ENCODE results near the gene DUSP9.
"Not testable (repeated sequence)": the region's sequence is repeated elsewhere in the genome, so short reads cannot be mapped to it uniquely, and the experiment has no call there.

The DUSP9 gene

GRCh38 chrX:153674219-153674851 is 27.3 kb downstream of the DUSP9 start:
- DNase-seq (ENCODE audit: low read depth), result no peak
- no peak overlapping the region for H3K4me3 ChIP-seq (ENCODE audit: low read depth, low read length)
- TF ChIP-seq, protein P1, sequence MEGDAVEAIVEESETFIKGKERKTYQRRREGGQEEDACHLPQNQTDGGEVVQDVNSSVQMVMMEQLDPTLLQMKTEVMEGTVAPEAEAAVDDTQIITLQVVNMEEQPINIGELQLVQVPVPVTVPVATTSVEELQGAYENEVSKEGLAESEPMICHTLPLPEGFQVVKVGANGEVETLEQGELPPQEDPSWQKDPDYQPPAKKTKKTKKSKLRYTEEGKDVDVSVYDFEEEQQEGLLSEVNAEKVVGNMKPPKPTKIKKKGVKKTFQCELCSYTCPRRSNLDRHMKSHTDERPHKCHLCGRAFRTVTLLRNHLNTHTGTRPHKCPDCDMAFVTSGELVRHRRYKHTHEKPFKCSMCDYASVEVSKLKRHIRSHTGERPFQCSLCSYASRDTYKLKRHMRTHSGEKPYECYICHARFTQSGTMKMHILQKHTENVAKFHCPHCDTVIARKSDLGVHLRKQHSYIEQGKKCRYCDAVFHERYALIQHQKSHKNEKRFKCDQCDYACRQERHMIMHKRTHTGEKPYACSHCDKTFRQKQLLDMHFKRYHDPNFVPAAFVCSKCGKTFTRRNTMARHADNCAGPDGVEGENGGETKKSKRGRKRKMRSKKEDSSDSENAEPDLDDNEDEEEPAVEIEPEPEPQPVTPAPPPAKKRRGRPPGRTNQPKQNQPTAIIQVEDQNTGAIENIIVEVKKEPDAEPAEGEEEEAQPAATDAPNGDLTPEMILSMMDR (IDR thresholded peaks at IDR 0.05; ENCODE audit: control insufficient read depth, extremely low read depth, insufficient read depth), result no peak

GRCh38 chrX:153681175-153681574 is 34.2 kb downstream of the DUSP9 start:
- H3K4me3 ChIP-seq (ENCODE audit: low read depth, low read length), result no peak overlapping the region
- no peak for DNase-seq (ENCODE audit: low read depth)
- TF ChIP-seq, protein P1 (IDR thresholded peaks at IDR 0.05; ENCODE audit: control insufficient read depth, extremely low read depth, insufficient read depth), result no peak

- not testable (repeated sequence) for DNase-seq (ENCODE audit: low read depth)
Measured at GRCh38 chrX:153683486-153683885, 36.5 kb downstream of the DUSP9 start.

DNA sequence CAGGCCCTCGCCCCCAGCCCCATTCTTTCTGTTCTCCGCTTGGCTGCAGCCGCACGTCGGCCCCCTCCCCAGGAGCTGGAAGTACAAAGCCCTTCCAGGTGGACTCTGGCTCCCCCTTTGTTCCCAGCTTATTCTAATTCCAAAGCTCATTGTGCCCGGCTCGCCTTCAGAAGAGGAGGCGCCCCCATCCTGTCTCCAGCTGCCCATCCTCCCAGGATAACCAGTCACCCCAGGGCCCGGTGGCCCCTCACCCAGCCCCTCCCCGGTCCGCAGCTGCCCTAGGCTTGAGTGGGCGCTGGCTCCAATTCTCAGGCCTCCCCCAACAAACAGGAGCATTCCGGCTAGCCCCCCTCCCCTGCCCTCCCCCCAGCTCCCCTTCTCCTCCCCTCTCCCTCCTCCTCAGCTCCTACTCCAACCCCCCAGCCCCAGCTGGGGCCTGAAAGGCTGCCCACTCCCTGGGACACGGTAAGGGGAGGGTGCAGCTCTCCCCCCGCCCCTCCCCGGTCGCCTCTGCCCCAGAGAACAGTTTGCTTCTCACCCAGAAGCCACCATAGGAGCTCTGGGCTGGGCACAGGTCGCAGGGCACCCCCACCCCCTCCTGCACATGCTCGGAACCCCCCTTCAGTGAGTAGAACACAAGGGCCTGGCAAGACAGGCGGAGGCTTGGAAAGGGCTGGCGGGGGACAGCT is 37.6 kb downstream of the DUSP9 start:
- TF ChIP-seq, protein P1 (IDR thresholded peaks at IDR 0.05; ENCODE audit: control insufficient read depth, extremely low read depth, insufficient read depth), result no peak
- DNase-seq (ENCODE audit: low read depth), result no peak
- no peak overlapping the region for H3K4me3 ChIP-seq (ENCODE audit: low read depth, low read length)

More at GRCh38 chrX:153683486-153683885, 36.5 kb downstream of the DUSP9 start:
- H3K4me3 ChIP-seq (ENCODE audit: low read depth, low read length), result not testable (repeated sequence)

- H3K4me3 ChIP-seq (ENCODE audit: low read depth, low read length), result no peak overlapping the region
- no peak for DNase-seq (ENCODE audit: low read depth)
- TF ChIP-seq, protein P1 (IDR thresholded peaks at IDR 0.05; ENCODE audit: control insufficient read depth, extremely low read depth, insufficient read depth), result no peak
Measured at GRCh38 chrX:153685156-153685536, 38.1 kb downstream of the DUSP9 start.

- no peak overlapping the region for H3K4me3 ChIP-seq (ENCODE audit: low read depth, low read length)
- TF ChIP-seq, protein P1 (IDR thresholded peaks at IDR 0.05; ENCODE audit: control insufficient read depth, extremely low read depth, insufficient read depth), result no peak
- no peak for DNase-seq (ENCODE audit: low read depth)
Measured at GRCh38 chrX:153685751-153686696, 39.0 kb downstream of the DUSP9 start.

DNA sequence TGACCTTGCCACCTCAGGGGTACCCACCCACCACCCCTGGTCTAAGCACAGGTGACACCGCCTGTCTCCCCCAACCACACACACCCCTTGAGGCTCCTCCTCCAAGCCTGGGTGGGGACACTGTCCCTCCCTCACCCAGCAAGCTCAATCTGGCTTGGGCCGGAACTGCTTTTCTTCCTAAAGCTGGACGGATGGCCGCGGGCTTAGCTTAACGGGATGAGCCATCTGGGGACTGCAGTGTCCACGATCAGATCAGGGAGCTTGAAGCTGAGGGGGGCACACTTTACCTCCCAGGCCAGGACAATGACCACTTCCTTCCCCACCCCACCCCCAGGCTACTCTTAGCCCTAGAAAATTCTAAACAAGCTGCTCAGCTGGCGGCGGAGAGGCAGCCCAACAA is 39.7 kb downstream of the DUSP9 start:
- TF ChIP-seq, protein P1 (IDR thresholded peaks at IDR 0.05; ENCODE audit: control insufficient read depth, extremely low read depth, insufficient read depth), result no peak
- H3K4me3 ChIP-seq (ENCODE audit: low read depth, low read length), result no peak overlapping the region

More for the DNA sequence above, 39.7 kb downstream of the DUSP9 start:
- no peak for DNase-seq (ENCODE audit: low read depth)

Measured in LNCaP clone FGC (cell line).